H1 (cell line): ENCODE results near the gene SOBP. TPM values are rescaled to one million over a fixed set of nuclear protein-coding genes. Genes with fewer than 3 reads are reported as not detected.

Experiments
- CTCF ChIA-PET: fragments of 300-600 bp; sonication (Branson Sonifier 250); formaldehyde crosslinking; loops from one replicate; lab custom pipeline; 2021; ENCODE audit not compliant: partially characterized antibody; lab: Charles Lee
- POLR2A ChIA-PET: fragments of 300-600 bp; sonication (Branson Sonifier 250); formaldehyde crosslinking; loops from one replicate; lab custom pipeline; 2021; ENCODE audit warnings: inconsistent platforms; ENCODE audit not compliant: partially characterized antibody; lab: Charles Lee
- DNase-seq, 2 experiments: peaks; one replicate each; pipeline versions ENCODE4 v3.0.0 to v3.0.0-alpha.2; 2010 to 2022; ENCODE audit warnings: low spot score in 2 of 2, low read depth in 1 of 2, mixed read lengths in 1 of 2
- FAIRE-seq: peaks from 2 replicates; lab custom pipeline; 2011; peaks lifted over from hg19 to GRCh38; lab: Jason Lieb, UNC
- H2AFZ ChIP-seq: 2 replicates; pipeline ENCODE4 v1.8.1; 2012; ENCODE audit warnings: low read length, inconsistent platforms
- H2AK5ac ChIP-seq: 2 replicates; pipeline ENCODE4 v1.6.1; 2013; ENCODE audit warnings: low read depth, low read length
- H2BK120ac ChIP-seq: replicated peaks from 2 replicates; pipeline ENCODE3; 2013; ENCODE audit warnings: low read depth, low read length, inconsistent platforms
- H2BK12ac ChIP-seq: 2 replicates; pipeline ENCODE4 v1.6.1; 2013; ENCODE audit warnings: low read depth, low read length
- H2BK15ac ChIP-seq: 2 replicates; pipeline ENCODE4 v1.6.1; 2013; ENCODE audit warnings: low read length
- H2BK20ac ChIP-seq: 2 replicates; pipeline ENCODE4 v1.6.1; 2013; ENCODE audit warnings: low read length
- H2BK5ac ChIP-seq: 2 replicates; pipeline ENCODE4 v1.6.1; 2013; ENCODE audit warnings: low read depth, low read length
- H3K14ac ChIP-seq: 2 replicates; pipeline ENCODE4 v1.6.1; 2013; ENCODE audit warnings: inconsistent platforms; ENCODE audit not compliant: insufficient read length
- H3K18ac ChIP-seq: 2 replicates; pipeline ENCODE4 v1.6.1; 2013; ENCODE audit warnings: low read length; ENCODE audit errors: extremely low read depth
- H3K23ac ChIP-seq: 2 replicates; pipeline ENCODE4 v1.6.1; 2013; ENCODE audit warnings: inconsistent platforms; ENCODE audit not compliant: insufficient read length
- H3K23me2 ChIP-seq: 2 replicates; pipeline ENCODE4 v1.6.1; 2013; ENCODE audit warnings: low read depth, low read length
- H3K27ac ChIP-seq: 2 replicates; pipeline ENCODE4 v1.6.1; 2011; ENCODE audit warnings: low read depth, low read length, inconsistent platforms
- H3K27me3 ChIP-seq, 4 experiments: replicated peaks in 1 of 4; 1 replicate in 1 of 4; 2 replicates in 3 of 4; pipeline versions ENCODE4 v1.6.1 to v1.8.1; 2011 to 2013; ENCODE audit warnings: low read length in 3 of 4, mild to moderate bottlenecking in 3 of 4, inconsistent platforms in 2 of 4, mixed read lengths in 2 of 4, moderate library complexity in 1 of 4; ENCODE audit not compliant: control insufficient read depth in 3 of 4, insufficient read depth in 3 of 4; ENCODE audit errors: extremely low read depth in 1 of 4
- H3K36me3 ChIP-seq, 4 experiments: 2 replicates each; pipeline versions ENCODE4 v1.6.1 to v1.8.1; 2011 to 2013; ENCODE audit warnings: mild to moderate bottlenecking in 4 of 4, low read length in 3 of 4, moderate library complexity in 2 of 4, control low read depth in 1 of 4, inconsistent platforms in 1 of 4; ENCODE audit not compliant: insufficient read depth in 4 of 4, control insufficient read depth in 2 of 4
- H3K4ac ChIP-seq: replicated peaks from 2 replicates; pipeline ENCODE3; 2013; ENCODE audit warnings: low read length, low read depth, mixed read lengths, inconsistent platforms; ENCODE audit not compliant: insufficient read length
- H3K4me1 ChIP-seq, 4 experiments: replicated peaks in 1 of 4; 1 replicate in 1 of 4; 2 replicates in 3 of 4; pipeline versions ENCODE4 v1.6.1 to v1.8.1; 2011 to 2013; ENCODE audit warnings: low read length in 3 of 4, inconsistent platforms in 2 of 4, mixed read lengths in 1 of 4; ENCODE audit not compliant: insufficient read depth in 4 of 4, control insufficient read depth in 3 of 4
- H3K4me2 ChIP-seq, 2 experiments: 2 replicates each; pipeline versions ENCODE4 v1.6.1 to v1.8.1; 2011 to 2013; ENCODE audit warnings: low read depth in 2 of 2, low read length in 2 of 2, control low read depth in 1 of 2, inconsistent platforms in 1 of 2, mild to moderate bottlenecking in 1 of 2; ENCODE audit not compliant: insufficient read depth in 1 of 2
- H3K4me3 ChIP-seq, 4 experiments: fragments of 200-600, 300-600 bp in 1 of 4; sonication (generic), shearing (Covaris generic), sonication (Bioruptor Twin) in 1 of 4; 2 replicates each; pipeline versions ENCODE4 v1.5.1 to v1.8.1; 2011 to 2016; ENCODE audit warnings: low read length in 4 of 4, low read depth in 3 of 4, control low read depth in 2 of 4, inconsistent platforms in 2 of 4, mild to moderate bottlenecking in 2 of 4, mixed read lengths in 1 of 4, moderate library complexity in 1 of 4; ENCODE audit not compliant: insufficient read depth in 2 of 4; ENCODE audit errors: extremely low read depth in 1 of 4
- H3K56ac ChIP-seq: replicated peaks from 2 replicates; pipeline ENCODE3; 2013; ENCODE audit warnings: low read depth, mild to moderate bottlenecking, mixed read lengths, low read length, inconsistent platforms; ENCODE audit not compliant: insufficient read length
- H3K79me1 ChIP-seq: 2 replicates; pipeline ENCODE4 v1.6.1; 2013; ENCODE audit warnings: low read depth, low read length, control low read depth
- H3K79me2 ChIP-seq, 2 experiments: 2 replicates each; pipeline versions ENCODE4 v1.6.1 to v1.8.1; 2012 to 2013; ENCODE audit warnings: low read length in 2 of 2, mild to moderate bottlenecking in 2 of 2, inconsistent platforms in 1 of 2; ENCODE audit not compliant: insufficient read depth in 2 of 2, control insufficient read depth in 1 of 2
- H3K9ac ChIP-seq, 4 experiments: replicated peaks in 1 of 4; 1 replicate in 1 of 4; 2 replicates in 3 of 4; pipeline versions ENCODE4 v1.6.1 to v1.8.1; 2011 to 2013; ENCODE audit warnings: low read depth in 3 of 4, low read length in 3 of 4, control low read depth in 2 of 4, mild to moderate bottlenecking in 2 of 4, moderate library complexity in 2 of 4, inconsistent platforms in 1 of 4; ENCODE audit errors: extremely low read depth in 1 of 4
- H3K9me3 ChIP-seq, 2 experiments: 2 replicates each; pipeline versions ENCODE4 v1.6.1 to v1.8.1; 2012 to 2013; ENCODE audit warnings: mild to moderate bottlenecking in 2 of 2, moderate library complexity in 2 of 2, control low read depth in 1 of 2, inconsistent platforms in 1 of 2, low read depth in 1 of 2, low read length in 1 of 2, mixed read lengths in 1 of 2; ENCODE audit not compliant: insufficient read depth in 2 of 2
- H4K20me1 ChIP-seq, 2 experiments: replicated peaks in 1 of 2; 2 replicates each; pipeline versions ENCODE3 to v1.8.1; 2011 to 2013; ENCODE audit warnings: inconsistent platforms in 2 of 2, low read length in 2 of 2, mild to moderate bottlenecking in 1 of 2; ENCODE audit not compliant: insufficient read depth in 2 of 2, control insufficient read depth in 1 of 2
- H4K5ac ChIP-seq: 2 replicates; pipeline ENCODE4 v1.6.1; 2013; ENCODE audit warnings: low read length, low read depth, mixed read lengths, inconsistent platforms; ENCODE audit not compliant: insufficient read length
- H4K8ac ChIP-seq: 2 replicates; pipeline ENCODE4 v1.8.0; 2013; ENCODE audit warnings: mild to moderate bottlenecking, moderate library complexity, low read length, inconsistent platforms; ENCODE audit not compliant: insufficient read depth; ENCODE audit errors: extremely low read depth
- H4K91ac ChIP-seq: replicated peaks from 2 replicates; pipeline ENCODE3; 2013; ENCODE audit warnings: low read length, mixed read lengths, inconsistent platforms; ENCODE audit not compliant: insufficient read length
- BACH1 ChIP-seq: IDR thresholded peaks from 2 replicates; pipeline ENCODE4 v1.6.1; 2012; ENCODE audit warnings: low read length, improper control_type of control experiment
- CEBPB ChIP-seq: IDR thresholded peaks from 2 replicates; pipeline ENCODE4 v1.6.1; 2012; ENCODE audit warnings: low read depth, low read length
- EZH2 ChIP-seq: fragments of 200-600 bp; sonication (generic); IDR thresholded peaks from 2 replicates; pipeline ENCODE4 v1.7.1; 2012; ENCODE audit warnings: low read depth, mild to moderate bottlenecking, moderate library complexity, low read length, inconsistent platforms; ENCODE audit not compliant: severe bottlenecking
- FOSL1 ChIP-seq: IDR thresholded peaks from 2 replicates; pipeline ENCODE4 v1.6.1; 2011; ENCODE audit warnings: mild to moderate bottlenecking, low read depth, low read length, moderate library complexity; ENCODE audit not compliant: insufficient read depth
- RAD21 ChIP-seq, 2 experiments: IDR thresholded peaks in 1 of 2; conservative IDR thresholded peaks in 1 of 2; 2 replicates each; pipeline ENCODE4 v1.6.1; 2011; ENCODE audit warnings: low read depth in 2 of 2, low read length in 2 of 2, improper control_type of control experiment in 1 of 2, inconsistent platforms in 1 of 2, mild to moderate bottlenecking in 1 of 2, moderate library complexity in 1 of 2
- SAP30 ChIP-seq: fragments of 300-600 bp; sonication (generic); IDR thresholded peaks from 2 replicates; pipeline ENCODE4 v1.7.1; 2012; ENCODE audit warnings: low read length, moderate library complexity, mild to moderate bottlenecking, inconsistent platforms; ENCODE audit not compliant: insufficient read depth, insufficient replicate concordance
- SIX5 ChIP-seq: IDR thresholded peaks from 2 replicates; pipeline ENCODE4 v1.6.1; 2011; ENCODE audit warnings: mild to moderate bottlenecking, low read depth, low read length
- ZNF274 ChIP-seq: IDR thresholded peaks from 2 replicates; pipeline ENCODE4 v1.7.0; 2012; ENCODE audit warnings: low read length, borderline replicate concordance; ENCODE audit errors: extremely low read depth
- WGBS, 2 experiments: shearing (Covaris generic) in 1 of 2; methylation state at CpG; one replicate each; pipeline versions ENCODE4 v1.1.6 to v1.1.7; 2013 to 2015; ENCODE audit warnings: low lambda C conversion rate in 2 of 2, mixed read lengths in 2 of 2, inconsistent platforms in 1 of 2, low coverage in 1 of 2, missing lambda C conversion rate in 1 of 2; ENCODE audit not compliant: insufficient replicate concordance in 2 of 2, insufficient coverage in 1 of 2, insufficient read length in 1 of 2; ENCODE audit errors: extremely low coverage in 1 of 2, missing lambda C conversion rate in 1 of 2; 5-methylcytosine and 5-hydroxymethylcytosine counted together
- polyA plus RNA-seq, 7 experiments: library from polyadenylated mRNA; depleted of rRNA in 3 of 7; stranded (reverse) in 5 of 7; unstranded in 2 of 7; fragments of >200 nt in 5 of 7; fragments of 200-250 nt in 2 of 7; gene quantifications; 1 replicate in 5 of 7; 2 replicates in 1 of 7; 4 replicates in 1 of 7; pipeline versions ENCODE4 v1.2.1 to v1.2.3, GENCODE V29; 2011 to 2013; ENCODE audit warnings: missing spikeins in 2 of 7, mixed read lengths in 2 of 7
- total RNA-seq: library from RNA; stranded (reverse); fragmentation: NEBNext Ultra II Directional; extraction: Animal tissue kit (Norgen Biotek cat#: 25700); gene quantifications from 2 replicates; pipeline ENCODE4 v1.2.1, GENCODE V29; 2021

SOBP gene
- total and polyA plus RNA-seq, 2 of the 8 experiments (the other 6 are each of a cell fraction or from before 2014, with no cell fraction given), result 0.45 to 6.2 TPM

DNA sequence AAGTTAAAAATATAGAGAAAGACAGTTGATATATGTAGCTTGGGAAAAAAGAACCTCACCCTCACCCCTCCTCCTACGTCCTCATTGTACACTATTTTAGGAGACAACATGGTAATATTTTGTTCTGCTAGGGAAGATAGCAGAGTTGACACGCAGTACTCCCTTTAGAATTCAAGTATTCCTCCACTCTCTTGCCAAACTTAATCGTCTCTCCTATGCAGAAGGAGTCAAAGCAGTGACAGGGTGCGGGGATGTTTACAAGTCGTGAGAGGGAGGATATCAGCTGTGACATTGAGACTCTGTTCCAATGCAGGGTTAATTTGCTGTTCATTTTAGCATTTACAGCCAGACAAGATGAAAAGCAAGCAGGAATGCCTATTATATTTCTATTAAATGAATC is 97.5 kb downstream of the SOBP start:
- H3K79me1 ChIP-seq, result no peaks in the 10 kb centered on the region
- no peaks in the 10 kb centered on the region for H3K23me2 ChIP-seq
- FAIRE-seq, result no peak
- no peak overlapping the region for H3K4me3 ChIP-seq
- H3K27me3 ChIP-seq, result no peaks in the 10 kb centered on the region
- H3K18ac ChIP-seq, result no peak overlapping the region
- no peak overlapping the region for H3K4me2 ChIP-seq
- no peaks in the 10 kb centered on the region for H3K36me3 ChIP-seq
- H3K9me3 ChIP-seq, result no peaks in the 10 kb centered on the region
- no peak overlapping the region for H4K91ac ChIP-seq
- no peak overlapping the region for H2AFZ ChIP-seq
- CTCF ChIA-PET, result interaction anchor here (0.6 to 2.4 kb wide), 8 partner anchors 10 to 269 kb away, joined by 3 to 8 read pairs (median 4); no protein-coding TSS in a partner anchor
- no peak for TF ChIP-seq SIX5
- no peak for TF ChIP-seq BACH1
- no peak for TF ChIP-seq EZH2
- TF ChIP-seq ZNF274, result no peak
- no peak for TF ChIP-seq SAP30
- TF ChIP-seq RAD21 (IDR thresholded peaks at IDR 0.05 in 1 of 2, conservative IDR thresholded peaks at IDR 0.05 in 1 of 2; ENCODE audit: low read depth in 2 of 2, low read length in 2 of 2), result no peak
- no peak for TF ChIP-seq CEBPB
- TF ChIP-seq FOSL1, result no peak
- WGBS, 2 experiments, result 85% methylated on average over 5 of the region's 5 CpGs; no CpG with 5 or more reads in 1 of the 2 experiments
- H4K5ac ChIP-seq, result no peak overlapping the region
- H3K23ac ChIP-seq, result no peak overlapping the region
- no peak overlapping the region for H3K14ac ChIP-seq
- H3K9ac ChIP-seq, result no peak overlapping the region
- H3K79me2 ChIP-seq, result no peaks in the 10 kb centered on the region
- no peak for DNase-seq
- H3K4ac ChIP-seq, result no peak overlapping the region
- H2BK5ac ChIP-seq, result no peak overlapping the region
- H3K56ac ChIP-seq, result no peak overlapping the region
- H3K27ac ChIP-seq, result no peak overlapping the region
- POLR2A ChIA-PET, result interaction anchor here (0.7 kb wide), 1 partner anchor 302 kb away, joined by 3 read pairs; no protein-coding TSS in a partner anchor
- peaks cover 0 to 3% (median 0%) of the 10 kb centered on the region in 4 experiments; a peak in 1 of 7 replicates for H3K4me1 ChIP-seq
- no peaks in the 10 kb centered on the region for H4K20me1 ChIP-seq
- H2BK12ac ChIP-seq, result no peak overlapping the region
- H4K8ac ChIP-seq, result no peak overlapping the region
- no peak overlapping the region for H2BK15ac ChIP-seq
- H2BK120ac ChIP-seq, result no peak overlapping the region
- H2BK20ac ChIP-seq, result no peak overlapping the region
- no peak overlapping the region for H2AK5ac ChIP-seq
